CD14-positive monocyte (primary cell): Measurements from ENCODE around the gene RALGDS. TPM values are rescaled to one million over a fixed set of nuclear protein-coding genes. Genes with fewer than 3 reads are reported as not detected.

Experiments used
- DNase-seq, 3 donors: peaks; one replicate each; pipeline ENCODE4 v3.0.0-alpha.2; 2011 to 2022
- H2AFZ ChIP-seq: 2 replicates; pipeline ENCODE4 v1.6.0; 2012; ENCODE audit warnings: mild to moderate bottlenecking, low read depth, low read length, inconsistent platforms; ENCODE audit not compliant: insufficient read depth, poor library complexity, severe bottlenecking
- H3K27ac ChIP-seq, 2 donors: 1 replicate in 1 of 2; 2 replicates in 1 of 2; pipeline ENCODE4 v1.5.1; 2012 to 2013; ENCODE audit warnings: low read length in 2 of 2, control low read depth in 1 of 2, inconsistent platforms in 1 of 2, low read depth in 1 of 2, mild to moderate bottlenecking in 1 of 2
- H3K27me3 ChIP-seq, 2 donors: one replicate each; pipeline versions ENCODE4 v1.6.0 to v1.6.1; 2011 to 2013; ENCODE audit warnings: low read length in 2 of 2; ENCODE audit not compliant: control insufficient read depth in 2 of 2, insufficient read depth in 2 of 2
- H3K36me3 ChIP-seq, 2 donors: replicated peaks in 1 of 2; 1 replicate in 1 of 2; 2 replicates in 1 of 2; pipeline versions ENCODE4 v1.5.1 to v1.6.1; 2012 to 2013; ENCODE audit warnings: low read length in 2 of 2, control low read depth in 1 of 2, inconsistent platforms in 1 of 2, mild to moderate bottlenecking in 1 of 2; ENCODE audit not compliant: insufficient read depth in 2 of 2, control insufficient read depth in 1 of 2
- H3K4me1 ChIP-seq, 2 donors: 1 replicate in 1 of 2; 2 replicates in 1 of 2; pipeline versions ENCODE4 v1.5.1 to v1.6.1; 2012 to 2013; ENCODE audit warnings: low read length in 2 of 2, control low read depth in 1 of 2, inconsistent platforms in 1 of 2, mild to moderate bottlenecking in 1 of 2, moderate library complexity in 1 of 2; ENCODE audit not compliant: insufficient read depth in 2 of 2, control insufficient read depth in 1 of 2
- H3K4me2 ChIP-seq: replicated peaks from 2 replicates; pipeline ENCODE3; 2012; ENCODE audit warnings: low read length, moderate library complexity, mild to moderate bottlenecking; ENCODE audit not compliant: poor library complexity, severe bottlenecking; ENCODE audit errors: extremely low read depth
- H3K4me3 ChIP-seq, 3 experiments: fragments of 200-600 bp in 1 of 3; sonication (generic) in 1 of 3; replicated peaks in 1 of 3; 1 replicate in 2 of 3; 2 replicates in 1 of 3; pipeline ENCODE4 v1.5.1; 2011 to 2013; ENCODE audit warnings: low read length in 3 of 3, mild to moderate bottlenecking in 3 of 3, control low read depth in 2 of 3, low read depth in 2 of 3, inconsistent platforms in 1 of 3, moderate library complexity in 1 of 3
- H3K79me2 ChIP-seq: 2 replicates; pipeline ENCODE4 v1.6.0; 2012; ENCODE audit warnings: mild to moderate bottlenecking, control low read depth, inconsistent platforms, low read length, moderate library complexity; ENCODE audit not compliant: insufficient read depth
- H3K9ac ChIP-seq: 2 replicates; pipeline ENCODE4 v1.6.0; 2017; ENCODE audit warnings: low read length, mild to moderate bottlenecking; ENCODE audit not compliant: insufficient read depth, poor library complexity, severe bottlenecking
- H3K9me3 ChIP-seq, 2 donors: replicated peaks in 1 of 2; 1 replicate in 1 of 2; 2 replicates in 1 of 2; pipeline versions ENCODE4 v1.5.1 to v1.6.1; 2012 to 2013; ENCODE audit warnings: low read length in 2 of 2, control low read depth in 1 of 2; ENCODE audit not compliant: control insufficient read depth in 1 of 2, insufficient read depth in 1 of 2
- H4K20me1 ChIP-seq: 2 replicates; pipeline ENCODE4 v1.6.0; 2012; ENCODE audit warnings: mild to moderate bottlenecking, low read length, control low read depth, moderate library complexity; ENCODE audit not compliant: insufficient read depth
- H3K27ac Mint-ChIP-seq, 7 donors: one replicate each; pipeline ENCODE4 v1.8.0; 2020; ENCODE audit warnings: mild to moderate bottlenecking in 7 of 7, mixed read lengths in 7 of 7, moderate library complexity in 6 of 7, inconsistent platforms in 2 of 7
- H3K27me3 Mint-ChIP-seq, 3 donors: one replicate each; pipeline ENCODE4 v1.8.0; 2021 to 2022; ENCODE audit warnings: low read depth in 3 of 3, mild to moderate bottlenecking in 3 of 3, mixed read lengths in 3 of 3, moderate library complexity in 3 of 3, inconsistent platforms in 1 of 3
- H3K36me3 Mint-ChIP-seq, 2 donors: one replicate each; pipeline ENCODE4 v1.8.0; 2020; ENCODE audit warnings: mixed read lengths in 2 of 2, inconsistent platforms in 1 of 2, mild to moderate bottlenecking in 1 of 2
- H3K4me1 Mint-ChIP-seq: one replicate; pipeline ENCODE4 v1.8.0; 2020; ENCODE audit warnings: mild to moderate bottlenecking, mixed read lengths
- H3K4me3 Mint-ChIP-seq, 2 donors: one replicate each; pipeline ENCODE4 v1.8.0; 2020; ENCODE audit warnings: mild to moderate bottlenecking in 2 of 2, mixed read lengths in 2 of 2, moderate library complexity in 1 of 2
- H3K9me3 Mint-ChIP-seq, 7 donors: one replicate each; pipeline ENCODE4 v1.8.0; 2020 to 2022; ENCODE audit warnings: mixed read lengths in 7 of 7, mild to moderate bottlenecking in 6 of 7, moderate library complexity in 6 of 7, inconsistent platforms in 2 of 7
- WGBS: methylation state at CpG from one replicate; pipeline ENCODE4 v1.1.5; 2013; ENCODE audit warnings: missing lambda C conversion rate; ENCODE audit not compliant: insufficient coverage; 5-methylcytosine and 5-hydroxymethylcytosine counted together
- intact Hi-C, 2 donors: fragments of 100-400 bp; cut with micrococcal nuclease; formaldehyde crosslinking; loops; one replicate each; pipeline versions ENCODE4 v1.15.0 to v1.15.1; 2023
- polyA plus RNA-seq, 3 donors: library from polyadenylated mRNA; depleted of rRNA in 1 of 3; unstranded in 2 of 3; stranded (reverse) in 1 of 3; fragments of 300-500 nt in 2 of 3; fragments of >200 nt in 1 of 3; fragmentation: Illumina TruSeq in 2 of 3; gene quantifications; 1 replicate in 2 of 3; 2 replicates in 1 of 3; pipeline ENCODE4 v1.2.3, GENCODE V29; 2012 to 2021
- TF ChIP-seq, protein P1 (sequence below): fragments of 200-600 bp; IDR thresholded peaks from one replicate; pipeline ENCODE4 v1.8.0; 2022; ENCODE audit warnings: antibody characterized with exemption, mild to moderate bottlenecking

Gene RALGDS
- polyA plus RNA-seq, 3 donors, result 3.5 to 63.8 (median 4.2) TPM

- no peak overlapping the region for H3K27ac Mint-ChIP-seq
- H3K4me3 Mint-ChIP-seq, result no peak overlapping the region
- Histone ChIP-seq H3K27me3 (no peaks in the 10 kb centered on the region), H3K9me3 (no peaks in the 10 kb centered on the region), H3K79me2 (no peaks in the 10 kb centered on the region), H3K27ac (no peak overlapping the region), H3K4me3 (no peak overlapping the region), H3K36me3 (peaks cover 51 to 60% of the 10 kb centered on the region in 2 donors), H3K9ac (no peak overlapping the region), H2AFZ (no peak overlapping the region), H3K4me2 (no peak overlapping the region), H3K4me1 (peaks cover 4 to 20% of the 10 kb centered on the region in 2 donors), H4K20me1 (no peaks in the 10 kb centered on the region)
- peaks cover 47 to 61% of the 10 kb centered on the region in 2 donors for H3K36me3 Mint-ChIP-seq
- 97% methylated on average over 6 of the region's 12 CpGs for WGBS
- H3K27me3 Mint-ChIP-seq, result peaks cover 3 to 7% (median 7%) of the 10 kb centered on the region in 3 donors
- TF ChIP-seq, protein P1, sequence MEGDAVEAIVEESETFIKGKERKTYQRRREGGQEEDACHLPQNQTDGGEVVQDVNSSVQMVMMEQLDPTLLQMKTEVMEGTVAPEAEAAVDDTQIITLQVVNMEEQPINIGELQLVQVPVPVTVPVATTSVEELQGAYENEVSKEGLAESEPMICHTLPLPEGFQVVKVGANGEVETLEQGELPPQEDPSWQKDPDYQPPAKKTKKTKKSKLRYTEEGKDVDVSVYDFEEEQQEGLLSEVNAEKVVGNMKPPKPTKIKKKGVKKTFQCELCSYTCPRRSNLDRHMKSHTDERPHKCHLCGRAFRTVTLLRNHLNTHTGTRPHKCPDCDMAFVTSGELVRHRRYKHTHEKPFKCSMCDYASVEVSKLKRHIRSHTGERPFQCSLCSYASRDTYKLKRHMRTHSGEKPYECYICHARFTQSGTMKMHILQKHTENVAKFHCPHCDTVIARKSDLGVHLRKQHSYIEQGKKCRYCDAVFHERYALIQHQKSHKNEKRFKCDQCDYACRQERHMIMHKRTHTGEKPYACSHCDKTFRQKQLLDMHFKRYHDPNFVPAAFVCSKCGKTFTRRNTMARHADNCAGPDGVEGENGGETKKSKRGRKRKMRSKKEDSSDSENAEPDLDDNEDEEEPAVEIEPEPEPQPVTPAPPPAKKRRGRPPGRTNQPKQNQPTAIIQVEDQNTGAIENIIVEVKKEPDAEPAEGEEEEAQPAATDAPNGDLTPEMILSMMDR, result no peak
- DNase-seq, result no peak
- intact Hi-C loops, result no loop called here
- H3K9me3 Mint-ChIP-seq, result no peaks in the 10 kb centered on the region
- peaks cover 30% of the 10 kb centered on the region for H3K4me1 Mint-ChIP-seq
Measured at GRCh38 chr9:133057553-133057952, 63.5 kb downstream of the RALGDS start.

DNA sequence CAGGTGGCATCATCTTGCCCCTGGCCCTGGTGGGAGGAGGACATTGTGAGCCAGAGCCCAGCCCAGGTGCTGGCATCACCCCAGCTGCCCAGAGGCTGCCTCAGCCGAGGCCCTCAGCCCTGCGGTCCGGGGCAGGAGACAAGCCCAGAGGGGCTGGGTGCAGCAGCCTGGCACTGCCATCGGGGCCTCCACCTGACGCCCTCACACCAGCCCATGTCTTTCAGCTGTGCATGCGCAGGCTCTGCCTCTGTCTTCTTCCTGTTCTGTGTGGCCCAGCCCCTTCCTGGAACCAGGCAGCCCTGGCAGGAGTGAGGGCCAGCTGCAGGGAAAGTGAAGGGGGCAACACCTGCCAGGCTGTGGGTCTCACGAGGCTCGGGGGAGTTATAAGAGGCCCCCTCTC lies 64.0 kb downstream of the RALGDS start:
- intact Hi-C loops, result no loop called here
- TF ChIP-seq, protein P1, result no peak
- H3K9me3 Mint-ChIP-seq, result no peaks in the 10 kb centered on the region
- Histone ChIP-seq H3K27me3 (no peaks in the 10 kb centered on the region), H3K4me3 (no peak overlapping the region), H3K36me3 (peaks cover 57 to 65% of the 10 kb centered on the region in 2 donors), H3K9ac (no peak overlapping the region), H2AFZ (no peak overlapping the region), H4K20me1 (no peaks in the 10 kb centered on the region), H3K79me2 (no peaks in the 10 kb centered on the region), H3K9me3 (no peaks in the 10 kb centered on the region), H3K4me1 (peaks cover 4 to 20% of the 10 kb centered on the region in 2 donors), H3K27ac (no peak overlapping the region), H3K4me2 (no peak overlapping the region)
- no peak overlapping the region for H3K4me3 Mint-ChIP-seq
- peaks cover 29% of the 10 kb centered on the region for H3K4me1 Mint-ChIP-seq
- no peak overlapping the region for H3K27ac Mint-ChIP-seq
- peaks cover 51 to 67% of the 10 kb centered on the region in 2 donors for H3K36me3 Mint-ChIP-seq
- no peak for DNase-seq
- peaks cover 3 to 7% (median 6%) of the 10 kb centered on the region in 3 donors for H3K27me3 Mint-ChIP-seq
- WGBS, result 12% methylated on average over 7 of the region's 8 CpGs
